ENCODE measurements around the gene FARS2. TPM values are rescaled to one million over a fixed set of nuclear protein-coding genes. Genes with fewer than 3 reads are reported as not detected.

Gene FARS2
- total RNA-seq, 4 donors from 2014 or later = 10.6 to 24.9 (median 15.2) TPM

DNA sequence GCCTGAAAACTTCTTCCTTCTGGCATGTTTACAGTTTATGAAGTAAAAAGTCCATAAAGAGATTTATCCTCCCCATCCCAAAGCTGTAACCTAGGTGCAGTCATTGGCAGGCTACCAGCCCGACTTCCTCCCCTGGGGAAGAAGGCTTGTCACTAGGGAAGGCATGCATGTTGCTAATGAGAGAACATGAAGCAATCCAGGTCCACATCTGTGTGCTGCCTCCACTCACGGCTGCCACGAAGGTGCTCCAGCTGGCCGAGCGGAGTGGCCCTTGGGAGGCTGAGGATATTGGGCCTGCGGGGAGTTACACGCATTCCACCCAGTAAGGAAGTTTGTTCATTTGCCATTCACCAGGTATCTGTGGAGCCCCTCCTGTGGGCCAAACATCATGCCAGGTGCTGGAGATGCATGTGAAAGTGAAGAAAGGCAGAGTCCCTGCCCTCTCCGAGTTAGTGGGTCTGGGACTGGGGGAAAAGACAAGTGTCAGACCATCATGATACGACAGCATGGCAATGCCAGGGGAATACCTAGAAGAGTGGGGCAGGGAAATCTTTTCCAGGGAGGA is 488.4 kb downstream of the FARS2 start:
- intact Hi-C loops (cut with DNase I) = no loop called here
- DNase-seq (ENCODE audit: extremely low spot score) = no peak
- WGBS = 89% methylated on average over 9 of the region's 9 CpGs

DNA sequence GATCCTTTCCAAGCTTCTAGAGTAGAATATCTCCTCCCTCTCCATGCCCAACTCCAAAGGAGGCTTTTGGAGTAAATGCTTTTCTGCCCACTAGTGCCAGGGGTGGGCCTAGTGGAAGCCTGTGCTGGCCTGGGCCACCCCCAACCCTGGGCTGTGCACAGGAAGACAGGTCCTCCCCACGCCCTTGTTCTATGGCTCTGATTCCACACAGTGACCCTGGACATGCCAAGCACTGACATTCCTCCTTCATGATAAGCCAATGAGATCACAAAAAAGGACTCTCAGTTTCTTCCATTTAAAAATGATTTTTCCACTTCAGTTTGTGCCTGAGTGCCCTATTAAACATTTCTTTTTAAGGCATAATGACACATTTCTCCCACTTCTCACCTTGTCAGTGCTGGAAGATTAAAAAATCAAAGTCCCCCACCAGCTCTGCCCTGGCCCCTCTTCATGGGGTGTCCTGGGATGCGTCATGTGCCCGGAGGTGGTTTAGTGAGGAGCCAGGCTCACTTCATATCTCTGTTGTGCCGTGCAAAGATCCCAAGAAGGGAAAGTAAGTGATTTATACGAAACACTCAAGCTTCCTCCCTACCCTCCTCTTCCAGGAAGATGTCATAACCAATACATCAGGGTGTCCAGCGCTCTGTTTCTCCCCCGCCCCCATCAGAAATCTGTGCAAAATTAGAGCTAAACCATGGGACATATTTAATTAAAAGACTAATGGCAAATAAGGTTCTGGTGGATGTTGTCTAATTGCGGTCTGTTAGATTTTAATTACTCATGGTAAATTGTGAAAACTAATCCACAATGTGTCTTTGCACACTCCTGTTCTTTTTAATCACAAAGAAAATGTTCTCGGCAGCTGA is 490.4 kb downstream of the FARS2 start:
- WGBS = 80% methylated on average over 9 of the region's 9 CpGs
- no peak for DNase-seq (ENCODE audit: extremely low spot score)
- intact Hi-C loops (cut with DNase I) = no loop called here
- Histone ChIP-seq H3K27me3 (no peaks in the 10 kb centered on the region), H3K4me3 (no peak overlapping the region), H3K27ac (replicated peaks in 1 of 4) (peak overlapping the region in 1 of 4 donors; percentile 23), H3K9me3 (peaks cover 0 to 20% (median 10%) of the 10 kb centered on the region in 4 donors), H3K4me1 (peaks cover 7 to 20% (median 13%) of the 10 kb centered on the region in 4 donors), H3K36me3 (no peaks in the 10 kb centered on the region)
- TF ChIP-seq POLR2AphosphoS5 (IDR thresholded peaks at IDR 0.05) = no peak
- TF ChIP-seq CTCF (IDR thresholded peaks at IDR 0.05) = no peak
- no peak for TF ChIP-seq EP300 (IDR thresholded peaks at IDR 0.05)
- no peak for TF ChIP-seq POLR2A (IDR thresholded peaks at IDR 0.05; ENCODE audit: low read depth)

More for the DNA sequence above, 488.4 kb downstream of the FARS2 start:
- peaks cover 0 to 14% (median 8%) of the 10 kb centered on the region in 4 donors for H3K9me3 ChIP-seq
- no peaks in the 10 kb centered on the region for H3K36me3 ChIP-seq
- no peak overlapping the region for H3K4me3 ChIP-seq
- H3K27me3 ChIP-seq = no peaks in the 10 kb centered on the region
- no peak overlapping the region for H3K27ac ChIP-seq (replicated peaks in 1 of 4)
- no peak for TF ChIP-seq EP300 (IDR thresholded peaks at IDR 0.05)
- TF ChIP-seq POLR2A (IDR thresholded peaks at IDR 0.05; ENCODE audit: low read depth) = no peak
- TF ChIP-seq CTCF (IDR thresholded peaks at IDR 0.05) = no peak
- TF ChIP-seq POLR2AphosphoS5 (IDR thresholded peaks at IDR 0.05) = no peak
- peaks cover 7 to 20% (median 14%) of the 10 kb centered on the region in 4 donors for H3K4me1 ChIP-seq

GRCh38 chr6:5752391-5752680 is 491.0 kb downstream of the FARS2 start:
- TF ChIP-seq CTCF (IDR thresholded peaks at IDR 0.05) (no peak), POLR2AphosphoS5 (IDR thresholded peaks at IDR 0.05) (no peak), EP300 (IDR thresholded peaks at IDR 0.05) (no peak), POLR2A (IDR thresholded peaks at IDR 0.05; ENCODE audit: low read depth) (no peak)
- 77% methylated on average over 5 of the region's 5 CpGs for WGBS

DNA sequence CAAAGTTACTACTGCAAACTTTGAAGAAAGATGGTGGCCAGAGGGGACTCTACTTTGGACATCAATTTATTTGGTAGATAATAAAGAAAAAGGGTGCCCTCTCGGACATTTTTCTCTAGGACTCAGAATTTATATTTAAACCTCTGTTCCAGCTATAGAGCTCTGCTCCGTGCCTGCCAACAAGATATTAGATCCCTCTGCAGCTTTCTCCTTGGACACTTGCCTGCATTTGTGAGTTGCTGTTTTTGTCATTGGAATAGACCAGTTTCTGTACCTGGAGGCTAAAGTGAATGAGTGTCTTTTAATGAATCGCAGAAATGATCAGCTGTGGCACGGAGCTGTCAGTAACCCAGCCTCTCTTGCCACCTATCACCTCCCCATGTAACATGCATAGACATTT is 491.9 kb downstream of the FARS2 start:
- Histone ChIP-seq H3K4me1 (peaks cover 7 to 20% (median 13%) of the 10 kb centered on the region in 4 donors), H3K27me3 (no peaks in the 10 kb centered on the region), H3K9me3 (peaks cover 0 to 20% (median 10%) of the 10 kb centered on the region in 4 donors), H3K27ac (replicated peaks in 1 of 4) (no peak overlapping the region), H3K36me3 (no peaks in the 10 kb centered on the region), H3K4me3 (no peak overlapping the region)
- 92% methylated on average over 4 of the region's 4 CpGs for WGBS
- intact Hi-C loops (cut with DNase I) = no loop called here
- no peak for TF ChIP-seq POLR2A (IDR thresholded peaks at IDR 0.05; ENCODE audit: low read depth)
- no peak for TF ChIP-seq POLR2AphosphoS5 (IDR thresholded peaks at IDR 0.05)
- no peak for DNase-seq (ENCODE audit: extremely low spot score)

More at GRCh38 chr6:5752391-5752680, 491.0 kb downstream of the FARS2 start:
- no peaks in the 10 kb centered on the region for H3K36me3 ChIP-seq
- intact Hi-C loops (cut with DNase I) = no loop called here
- no peaks in the 10 kb centered on the region for H3K27me3 ChIP-seq
- no peak for DNase-seq (ENCODE audit: extremely low spot score)
- H3K27ac ChIP-seq (replicated peaks in 1 of 4) = peak overlapping the region in 1 of 4 donors; percentile 6
- H3K4me3 ChIP-seq = no peak overlapping the region
- peaks cover 0 to 20% (median 10%) of the 10 kb centered on the region in 4 donors for H3K9me3 ChIP-seq
- peaks cover 7 to 20% (median 13%) of the 10 kb centered on the region in 4 donors for H3K4me1 ChIP-seq

DNA sequence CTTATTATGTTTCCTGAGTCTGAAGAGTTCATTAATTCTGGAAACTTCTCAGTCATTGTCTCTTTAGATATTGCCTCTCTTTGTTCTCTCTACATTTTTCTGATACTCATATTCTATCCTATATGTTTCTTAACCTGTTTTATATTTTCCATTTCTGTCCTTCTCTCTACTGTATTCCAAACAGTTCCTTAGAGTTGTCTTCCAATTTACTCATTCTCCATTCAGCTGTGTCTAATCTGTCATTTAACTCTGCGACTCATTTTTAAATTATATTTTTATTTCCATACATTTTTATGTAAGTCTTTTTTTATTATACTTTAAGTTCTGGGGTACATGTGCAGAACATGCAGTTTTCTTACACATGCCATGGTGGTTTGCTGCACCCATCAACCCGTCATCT is 493.6 kb downstream of the FARS2 start:
- TF ChIP-seq POLR2AphosphoS5 (IDR thresholded peaks at IDR 0.05) (no peak), POLR2A (IDR thresholded peaks at IDR 0.05; ENCODE audit: low read depth) (no peak), EP300 (IDR thresholded peaks at IDR 0.05) (no peak), CTCF (IDR thresholded peaks at IDR 0.05) (no peak)
- H3K9me3 ChIP-seq = peaks cover 0 to 20% (median 10%) of the 10 kb centered on the region in 4 donors
- no peaks in the 10 kb centered on the region for H3K27me3 ChIP-seq
- H3K27ac ChIP-seq (replicated peaks in 1 of 4) = no peak overlapping the region
- no peak overlapping the region for H3K4me3 ChIP-seq
- H3K36me3 ChIP-seq = no peaks in the 10 kb centered on the region
- DNase-seq (ENCODE audit: extremely low spot score) = no peak
- WGBS = 99% methylated on average over 2 of the region's 2 CpGs
- intact Hi-C loops (cut with DNase I) = no loop called here
- H3K4me1 ChIP-seq = peaks cover 7 to 20% (median 13%) of the 10 kb centered on the region in 4 donors
